Stimulated activated CD4-positive, alpha-beta T cell treated with anti-CD3 and anti-CD28 coated beads, Interleukin-15, amount 100 ng/mL, for 1 hour (primary cell): ENCODE results near the gene PRPF19.

Experiments used
- DNase-seq, 2 donors: peaks; one replicate each; pipeline ENCODE4 v3.0.0-alpha.2; 2020; ENCODE audit warnings: low read depth in 1 of 2, low spot score in 1 of 2

The PRPF19 gene

GRCh38 chr11:60924110-60924905 is 17.9 kb upstream of the PRPF19 start, which contains the start of gene TMEM132A:
Gene TMEM132A, plus strand, starts transcription at chr11:60924460. Its CDS starts 174 bp downstream, at chr11:60924634.
- DNase-seq, result no peak

- no peak for DNase-seq
These were observed 17.4 kb upstream of the PRPF19 start for GRCh38 chr11:60923800-60924109.

GRCh38 chr11:60923326-60923725 is 16.9 kb upstream of the PRPF19 start:
- no peak for DNase-seq

GRCh38 chr11:60922906-60923305 is 16.5 kb upstream of the PRPF19 start:
- DNase-seq, result no peak

GRCh38 chr11:60921777-60922335 is 15.5 kb upstream of the PRPF19 start:
- DNase-seq, result no peak

- DNase-seq, result no peak
These were observed 14.9 kb upstream of the PRPF19 start for GRCh38 chr11:60921259-60921658.

- DNase-seq, result no peak
These were observed 13.6 kb upstream of the PRPF19 start for GRCh38 chr11:60919956-60920355.

GRCh38 chr11:60919320-60919719 is 12.9 kb upstream of the PRPF19 start:
- DNase-seq, result no peak

GRCh38 chr11:60918939-60919265 is 12.5 kb upstream of the PRPF19 start:
- DNase-seq, result no peak

- no peak for DNase-seq
These were observed 12.0 kb upstream of the PRPF19 start for GRCh38 chr11:60918251-60918938.

- DNase-seq, result no peak
These were observed 10.9 kb upstream of the PRPF19 start for GRCh38 chr11:60917267-60917666.

GRCh38 chr11:60916669-60917206 is 10.4 kb upstream of the PRPF19 start:
- DNase-seq, result no peak

- peak; percentile 27 to 59 for DNase-seq
These were observed 9.0 kb upstream of the PRPF19 start for GRCh38 chr11:60915248-60915914.

- DNase-seq, result peak in 1 of 2 donors; percentile 17
These were observed 8.4 kb upstream of the PRPF19 start for GRCh38 chr11:60914633-60915247.

- peak; percentile 71 to 72 for DNase-seq
These were observed 7.6 kb upstream of the PRPF19 start, which contains the start of gene TMEM109 for GRCh38 chr11:60913793-60914632. Gene TMEM109, plus strand, starts transcription at chr11:60914158. Its CDS starts 5,536 bp downstream, at chr11:60919694.

GRCh38 chr11:60912851-60913528 is 6.6 kb upstream of the PRPF19 start:
- no peak for DNase-seq

- DNase-seq, result no peak
These were observed 6.0 kb upstream of the PRPF19 start for GRCh38 chr11:60912223-60912850.

- no peak for DNase-seq
These were observed 4.5 kb upstream of the PRPF19 start for GRCh38 chr11:60910711-60911380.

- DNase-seq, result no peak
These were observed 3.9 kb upstream of the PRPF19 start for GRCh38 chr11:60910281-60910687.
